NCI-H526 (cell line): ENCODE data around the gene MAPK12.

Experiments
- DNase-seq, 2 experiments: peaks; one replicate each; lab custom pipeline; 2025; lab: John Stamatoyannopoulos, UW

Gene MAPK12

DNA sequence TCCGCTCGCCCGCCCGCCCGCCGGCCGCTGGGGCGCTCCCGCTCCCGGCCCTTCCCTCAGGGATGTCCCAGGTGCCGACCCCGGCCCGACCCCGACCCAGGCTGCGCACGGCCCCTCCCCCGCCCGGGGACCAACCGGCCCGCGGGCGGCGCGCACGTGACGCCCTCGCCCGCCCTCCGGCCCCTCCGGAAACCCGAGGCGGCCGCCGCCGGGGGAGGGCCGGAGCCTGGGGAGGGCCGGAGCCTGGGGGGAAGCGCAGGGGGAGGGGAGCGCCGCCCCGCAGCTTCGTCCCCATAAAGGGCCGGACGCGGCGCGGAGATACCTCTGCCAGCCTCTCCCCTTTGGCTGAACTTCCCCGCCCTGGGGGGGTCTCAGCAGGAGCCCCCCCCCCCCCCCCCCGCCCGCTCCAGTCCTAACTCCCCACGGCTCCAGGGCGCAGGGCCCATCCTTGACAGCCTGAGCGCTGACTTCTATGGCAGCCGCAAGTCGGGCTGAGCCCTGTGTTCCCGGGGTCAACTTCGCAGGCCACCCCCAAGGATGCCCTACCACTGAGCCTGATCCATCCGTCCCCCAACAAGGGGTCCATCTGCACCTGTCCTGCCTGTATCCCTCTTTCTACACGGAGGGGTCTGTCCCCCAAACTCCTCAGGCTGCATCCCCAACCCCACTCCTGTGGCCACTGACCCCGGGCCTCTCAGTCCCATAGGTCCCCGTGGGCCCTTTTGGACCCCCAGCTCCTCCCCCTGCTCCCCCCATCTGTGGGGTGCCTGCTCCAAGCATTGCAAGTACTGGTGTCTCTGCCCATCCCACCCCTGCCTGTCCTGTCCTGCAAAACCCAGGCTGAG lies at the start of gene MAPK12:
Gene MAPK12, minus strand, starts transcription at position 69 of the 845 bp plus-strand sequence. CDS start 174 bp downstream, outside the sequence.
- peak in 1 of 2 experiments; percentile 65 for DNase-seq

DNA sequence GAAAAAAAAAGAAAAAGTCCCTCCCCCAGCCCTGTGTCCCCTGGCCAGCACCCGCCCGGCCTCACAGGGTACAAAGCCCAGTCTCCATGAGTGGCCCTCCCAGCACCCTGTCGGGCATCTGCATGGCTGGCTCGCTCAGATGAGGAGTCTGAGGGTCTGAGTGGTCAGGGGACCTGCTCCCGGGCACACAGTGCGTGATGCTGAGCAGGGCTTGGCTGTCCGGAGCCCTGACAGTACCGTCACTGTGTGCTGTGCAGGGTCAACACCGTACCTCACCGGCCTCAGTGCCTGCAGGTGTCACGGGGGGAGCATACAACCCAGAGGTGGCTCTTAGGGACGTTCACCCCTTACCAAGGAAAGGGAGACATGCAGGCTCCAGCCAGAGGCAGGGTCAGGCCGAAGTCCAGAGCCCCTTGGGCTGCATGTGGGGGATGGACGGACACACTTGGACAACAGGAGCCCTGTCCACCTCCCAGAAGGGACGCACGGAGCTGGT lies 49.5 kb upstream of the MAPK12 start:
- DNase-seq: no peak

DNA sequence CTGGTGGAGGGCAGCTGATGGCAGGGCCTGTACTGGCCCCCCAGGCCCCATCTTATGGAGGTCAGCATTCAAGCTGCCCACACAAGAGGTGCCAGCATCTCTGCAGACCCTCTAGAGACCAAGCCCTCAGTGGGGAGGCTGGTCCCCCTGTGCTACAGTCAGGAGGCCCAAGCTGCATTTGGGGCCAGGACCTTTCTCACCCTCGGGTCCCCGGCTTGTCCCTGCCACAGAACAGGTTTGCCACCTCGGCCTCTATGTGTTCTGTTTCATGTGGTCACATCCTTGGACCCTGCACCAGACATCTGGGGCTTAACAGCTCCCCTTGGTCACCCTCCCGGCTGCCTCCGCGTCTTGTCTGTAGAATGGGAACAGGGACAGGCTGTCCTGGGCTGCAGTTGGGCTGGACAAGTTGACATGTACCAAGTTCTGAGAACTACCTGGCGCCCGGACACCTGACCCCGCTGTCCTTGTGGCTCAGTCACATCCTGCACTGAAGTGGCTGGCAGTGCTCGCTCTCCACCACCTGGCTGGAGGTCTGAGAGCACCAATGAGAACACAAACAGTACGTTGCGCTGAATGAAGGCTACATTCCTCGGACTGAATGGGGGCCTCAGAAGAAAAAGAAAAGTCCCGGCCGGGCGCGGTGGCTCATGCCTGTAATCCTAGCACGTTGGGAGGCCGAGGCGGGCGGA lies 48.7 kb upstream of the MAPK12 start:
- no peak for DNase-seq

DNA sequence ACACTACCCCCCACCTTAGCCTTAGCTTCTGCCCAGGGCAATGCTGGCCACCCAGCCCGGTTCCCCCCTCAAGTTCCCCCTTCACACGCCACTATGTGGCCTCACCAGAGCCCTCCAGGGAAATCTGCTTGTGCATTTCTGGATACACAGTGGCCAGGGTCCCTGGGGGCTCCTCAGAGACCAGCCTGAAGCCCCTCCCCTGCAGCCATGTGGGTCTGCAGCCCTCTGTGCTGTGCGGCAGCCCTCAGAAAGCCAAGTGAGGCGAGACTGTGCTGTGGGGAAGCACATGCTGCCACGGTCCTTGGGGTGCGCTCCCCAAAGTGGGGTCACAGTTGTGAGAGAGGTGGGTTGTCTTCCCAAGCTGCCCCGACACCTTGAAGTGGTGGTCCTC lies 48.1 kb upstream of the MAPK12 start:
- no peak for DNase-seq

DNA sequence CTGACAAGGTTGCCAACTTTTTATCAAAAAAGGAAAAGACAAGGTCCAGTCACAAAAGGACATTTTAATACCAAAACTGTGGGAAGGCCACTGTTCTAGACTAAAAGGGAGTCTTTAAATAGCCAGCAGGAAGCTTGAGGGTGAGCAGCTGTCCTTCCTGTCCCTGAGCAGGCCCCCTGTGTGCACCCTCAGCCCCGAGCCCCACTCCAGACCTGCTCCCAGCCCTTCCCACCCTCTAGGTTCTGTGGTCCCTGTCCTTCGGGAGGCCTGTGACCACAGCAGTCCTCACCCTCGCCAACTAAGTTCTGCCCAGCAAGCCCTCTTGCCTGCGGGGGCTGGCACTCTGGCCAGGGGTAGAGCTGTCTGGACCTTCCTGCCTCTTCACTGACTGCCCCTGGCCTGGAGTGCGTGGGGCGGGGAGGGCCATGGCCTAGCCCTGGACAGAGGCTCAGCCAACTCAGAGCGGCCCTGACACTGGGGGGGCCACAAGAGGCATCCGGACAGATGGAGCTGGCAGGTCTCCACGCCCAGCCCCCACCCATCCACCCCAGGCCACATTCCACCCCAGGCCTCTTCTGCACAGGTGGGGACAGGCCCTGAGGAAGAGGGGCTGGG lies 47.6 kb upstream of the MAPK12 start:
- no peak for DNase-seq

DNA sequence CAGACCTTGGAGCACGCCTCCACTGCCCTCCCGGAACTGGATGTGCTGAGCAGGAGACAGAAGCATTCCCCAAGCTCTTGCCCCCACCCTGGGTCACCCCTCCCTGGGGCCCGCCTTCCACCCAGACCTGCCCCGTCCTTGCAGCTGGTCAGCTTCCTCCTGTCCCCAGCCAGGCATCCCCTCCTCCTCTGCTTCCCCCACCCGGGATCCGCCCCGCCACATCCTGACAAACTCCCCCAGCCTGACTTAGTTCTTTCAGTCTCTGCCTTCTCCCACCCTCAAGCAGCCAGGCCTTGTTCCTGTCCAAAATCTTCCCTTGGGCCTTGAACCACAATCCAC lies 47.1 kb upstream of the MAPK12 start:
- DNase-seq: no peak

DNA sequence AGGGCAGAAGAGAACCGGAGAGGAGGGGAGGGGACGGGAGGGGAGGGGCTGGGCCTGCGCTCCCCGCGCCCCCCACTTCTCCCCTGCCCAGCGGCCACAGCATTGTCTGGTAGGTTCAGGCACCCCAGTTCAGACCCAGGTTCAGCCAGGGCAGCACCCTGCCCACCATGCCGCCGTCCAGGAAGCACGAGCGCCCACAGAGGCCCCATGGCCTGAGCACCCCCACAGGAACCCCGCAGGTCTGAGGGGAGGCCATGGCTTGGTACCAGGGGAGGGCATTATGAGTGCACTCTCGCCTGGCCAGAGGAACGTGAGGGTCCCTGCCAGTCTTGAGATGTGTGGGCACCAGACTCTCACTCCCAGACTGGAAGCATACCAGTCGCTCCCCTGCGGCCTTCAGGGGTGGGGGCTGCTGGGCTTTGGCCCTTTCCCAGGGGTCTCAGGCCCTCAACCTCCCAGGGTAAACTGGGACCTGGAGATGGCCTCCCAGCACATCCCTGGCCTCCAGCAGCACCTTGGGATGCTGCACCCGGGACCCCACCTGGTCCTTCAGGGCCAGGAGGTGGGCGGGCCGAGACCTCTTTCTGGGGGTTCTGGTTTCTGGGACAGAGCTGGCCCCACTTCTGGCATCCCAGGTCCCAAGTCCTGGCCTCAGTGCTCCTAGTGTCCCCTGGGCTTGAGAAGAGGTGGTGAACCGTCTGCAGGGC lies 46.6 kb upstream of the MAPK12 start:
- no peak for DNase-seq

DNA sequence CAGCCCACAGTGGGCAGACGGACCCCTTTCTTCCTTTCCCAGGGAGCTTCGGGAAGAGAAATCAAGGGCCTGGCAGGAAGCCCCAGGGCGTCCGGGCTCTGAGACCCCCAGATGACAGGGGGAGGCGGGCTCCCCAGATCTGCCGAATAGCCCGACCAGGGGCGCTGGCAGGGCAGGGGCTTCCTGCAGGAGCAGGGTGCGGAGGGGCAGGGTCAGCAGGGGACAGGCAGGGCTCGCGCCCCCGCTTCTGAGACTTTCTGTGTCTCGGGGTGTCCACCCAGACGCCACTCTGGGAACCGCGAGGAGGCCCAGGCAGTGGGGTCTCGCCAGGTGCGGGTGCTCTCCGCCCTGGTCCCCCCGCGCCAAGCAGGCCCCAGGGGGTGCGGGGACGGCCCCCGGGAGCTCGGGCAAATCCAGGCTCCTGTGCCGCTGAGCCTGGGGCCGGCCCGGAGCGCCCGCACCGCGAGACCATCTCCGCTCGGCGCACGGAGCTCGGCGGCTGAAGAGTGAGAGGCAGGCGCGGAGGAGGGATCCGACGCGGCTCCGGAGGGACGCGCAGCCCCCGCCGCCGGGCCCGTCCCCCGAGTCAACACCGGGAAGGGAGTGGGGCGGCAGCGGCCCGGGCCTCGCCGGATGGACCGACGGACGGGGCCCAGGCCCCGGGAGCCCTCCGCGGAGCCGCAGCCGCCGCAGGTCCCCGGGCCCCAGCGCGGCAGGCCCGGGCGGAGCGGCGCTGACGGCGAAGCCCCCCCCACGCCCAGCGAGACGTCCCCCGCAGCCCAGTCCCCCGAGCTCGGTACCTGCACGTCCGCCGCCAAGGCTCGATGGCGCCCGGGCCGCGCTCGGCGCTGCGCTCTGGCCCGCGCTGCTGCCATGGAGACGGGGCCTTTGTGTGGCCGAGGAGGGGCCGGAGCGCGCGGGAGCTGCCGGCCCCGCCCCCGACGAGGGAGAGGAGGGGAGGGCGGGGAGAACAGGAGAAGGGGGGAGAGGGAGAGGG lies 45.6 kb upstream of the MAPK12 start, which contains the start of gene PLXNB2:
Gene PLXNB2, minus strand, starts transcription at position 894 of the 997 bp plus-strand sequence. CDS start 17,062 bp downstream, outside the sequence.
- DNase-seq: peak in 1 of 2 experiments; percentile 87

DNA sequence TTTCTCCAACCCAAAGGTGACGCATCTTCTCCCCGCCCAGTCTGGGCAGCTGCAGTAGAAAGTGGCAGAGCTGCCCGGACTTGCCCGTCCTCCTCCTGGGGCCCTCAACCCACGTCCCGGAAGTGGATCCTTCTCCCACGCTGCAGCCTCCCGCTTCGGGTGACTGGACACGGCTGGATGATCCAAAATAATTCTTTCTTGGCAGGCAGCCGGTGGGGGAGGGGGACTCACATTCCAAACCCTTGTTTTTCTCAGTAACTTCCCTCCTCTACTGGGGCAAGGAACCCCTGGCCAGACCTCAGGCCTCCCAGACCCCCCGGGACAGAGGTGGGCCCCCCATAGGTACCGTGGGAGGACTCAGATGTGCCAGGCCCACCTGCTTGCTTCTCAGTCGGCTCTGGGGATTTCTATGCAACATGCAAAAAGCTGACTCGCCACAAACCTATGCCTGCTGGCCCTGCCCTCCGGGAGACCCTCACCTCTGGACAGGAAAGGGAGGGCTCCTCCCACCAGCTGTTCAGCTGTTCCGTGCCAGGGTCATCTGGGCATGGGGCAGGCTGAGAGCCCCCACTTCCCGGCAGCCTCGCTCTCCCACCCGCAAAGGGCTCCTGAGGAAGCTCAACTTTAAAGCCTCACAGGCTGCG lies 44.6 kb upstream of the MAPK12 start:
- peak; percentile 62 to 84 for DNase-seq

DNA sequence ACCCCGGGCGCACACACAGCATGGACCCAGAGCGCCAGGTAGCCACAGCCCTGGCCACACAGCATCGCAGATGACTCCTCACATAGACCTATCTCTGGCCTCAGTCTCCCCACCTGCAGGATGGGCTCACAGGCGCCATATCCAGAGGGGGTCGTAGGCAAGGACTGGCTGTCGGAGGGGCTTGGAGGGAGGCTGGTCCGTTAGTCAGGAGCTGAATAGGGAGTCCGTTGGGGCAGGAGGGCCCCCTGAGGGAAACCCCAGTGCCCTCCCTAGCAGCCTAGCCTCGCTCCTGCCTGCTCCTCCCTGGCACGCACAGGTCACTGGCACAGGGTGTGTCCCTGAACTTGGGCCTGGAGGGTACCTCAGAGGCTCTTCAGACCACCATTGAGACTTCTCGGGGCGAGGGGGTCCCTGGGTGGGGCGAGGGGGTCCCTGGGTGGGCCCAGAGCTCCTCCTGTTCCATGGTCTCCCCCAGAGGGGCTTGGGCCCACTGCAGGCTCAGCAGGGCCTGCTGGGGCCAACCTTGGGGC lies 44.0 kb upstream of the MAPK12 start:
- no peak for DNase-seq

DNA sequence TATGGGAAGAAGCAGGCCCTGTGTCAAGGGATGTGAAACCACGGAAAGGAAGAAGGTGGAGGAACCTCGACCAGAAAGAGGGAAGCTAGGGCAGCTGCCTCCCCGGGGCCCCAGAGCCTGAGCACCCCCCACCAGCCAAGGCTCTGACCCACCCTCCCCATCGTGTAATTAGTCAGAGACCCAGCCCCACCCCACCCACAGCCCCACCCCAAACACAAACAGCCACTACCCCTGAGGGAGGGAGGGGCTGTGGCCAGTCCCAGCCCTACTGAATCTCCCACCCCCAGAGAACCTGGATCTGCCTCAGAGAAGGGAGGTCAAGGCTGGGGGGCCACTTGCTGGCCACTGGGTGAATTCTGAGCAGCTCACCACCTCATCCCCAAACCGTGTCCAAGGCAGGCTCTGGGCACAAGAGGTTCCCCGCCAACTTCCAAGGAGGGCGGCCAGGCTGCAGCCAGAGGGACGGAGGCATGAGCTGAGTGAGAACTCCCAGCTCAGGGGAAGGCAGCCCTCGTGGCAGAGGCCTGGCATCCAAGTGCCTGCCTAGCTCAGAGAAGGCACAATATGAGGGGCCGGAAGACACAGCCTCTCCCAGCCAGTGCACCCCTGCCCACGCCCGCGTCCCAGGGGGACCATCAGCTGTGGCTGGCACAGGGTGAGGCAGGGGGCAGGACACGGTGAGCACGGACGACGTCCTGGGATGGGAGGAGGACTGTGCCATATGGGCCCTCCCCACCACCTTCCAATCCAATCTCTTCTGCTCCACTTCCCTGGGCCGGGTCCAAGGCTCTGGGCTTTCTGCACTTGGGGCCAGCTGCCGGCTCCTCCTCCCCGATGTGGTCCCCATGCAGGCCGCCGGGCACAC lies 43.3 kb upstream of the MAPK12 start:
- no peak for DNase-seq

DNA sequence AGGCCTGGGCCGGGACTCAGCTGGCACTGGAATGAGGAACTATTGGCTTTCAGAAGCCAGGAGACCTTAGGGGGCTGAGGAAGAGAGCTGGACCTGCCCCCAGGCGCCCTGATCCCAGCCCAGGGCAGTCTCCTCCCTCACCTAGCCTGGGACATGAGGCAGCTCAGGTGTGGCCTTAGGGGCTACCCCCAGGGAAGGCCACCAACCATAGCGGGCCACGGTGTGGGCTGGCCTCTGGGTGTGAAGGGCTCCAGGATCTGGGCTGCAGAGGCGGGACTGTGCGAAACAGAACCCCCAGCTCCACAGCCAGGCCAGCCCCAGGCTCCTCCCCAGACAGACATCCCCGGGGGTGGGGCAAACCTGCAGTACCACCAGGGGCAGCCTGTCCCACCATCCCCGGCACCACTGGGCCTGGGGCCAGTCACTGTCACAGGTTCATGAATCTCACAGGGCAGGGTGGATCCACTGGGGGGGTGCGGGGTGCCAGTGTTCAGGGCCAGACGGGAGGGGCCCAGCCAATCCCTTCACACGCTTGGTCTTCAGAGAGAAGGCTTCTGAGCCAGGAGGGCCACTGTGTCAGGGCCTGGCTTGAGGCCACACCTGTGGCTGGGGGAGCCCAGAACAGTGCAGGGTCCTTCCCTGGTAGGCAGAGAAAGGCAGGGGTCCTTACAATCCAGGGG lies 42.5 kb upstream of the MAPK12 start:
- no peak for DNase-seq

DNA sequence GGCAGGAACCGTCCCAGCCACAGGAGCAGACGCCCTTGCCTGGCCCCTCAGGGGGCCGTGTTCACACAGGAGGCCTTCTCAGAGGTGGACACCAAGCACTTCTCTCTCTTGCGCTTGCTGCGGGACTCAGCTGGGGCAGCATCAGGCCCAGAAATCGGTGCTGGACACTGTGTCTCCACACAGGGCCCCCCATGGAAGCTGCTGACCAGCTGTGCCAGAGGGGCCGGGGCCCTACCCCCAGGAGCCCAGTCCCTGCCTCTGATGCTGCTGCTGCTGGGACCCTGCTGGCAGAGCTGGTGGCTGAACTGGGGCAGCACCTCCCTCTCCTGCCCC lies 42.0 kb upstream of the MAPK12 start:
- DNase-seq: no peak

DNA sequence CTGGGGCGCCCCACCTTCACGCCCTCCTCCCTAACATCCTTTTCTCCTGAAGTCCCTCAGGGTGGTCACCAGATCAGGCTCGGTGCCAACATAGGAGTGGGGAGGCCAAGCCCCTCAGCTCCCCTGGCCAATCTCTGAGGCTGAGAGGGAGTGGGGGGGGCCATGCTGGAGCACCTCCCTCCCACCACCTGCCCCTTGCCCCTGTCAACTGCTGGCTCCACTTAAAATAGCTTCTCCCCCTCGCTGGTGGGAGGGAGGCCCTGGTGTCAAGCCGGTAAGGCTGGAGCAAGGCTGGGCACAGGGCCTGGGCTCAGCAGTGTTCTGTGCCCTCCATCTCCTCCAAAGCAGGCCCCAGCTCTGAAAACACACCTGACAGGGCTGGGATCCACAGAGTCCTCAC lies 41.1 kb upstream of the MAPK12 start:
- DNase-seq: no peak

DNA sequence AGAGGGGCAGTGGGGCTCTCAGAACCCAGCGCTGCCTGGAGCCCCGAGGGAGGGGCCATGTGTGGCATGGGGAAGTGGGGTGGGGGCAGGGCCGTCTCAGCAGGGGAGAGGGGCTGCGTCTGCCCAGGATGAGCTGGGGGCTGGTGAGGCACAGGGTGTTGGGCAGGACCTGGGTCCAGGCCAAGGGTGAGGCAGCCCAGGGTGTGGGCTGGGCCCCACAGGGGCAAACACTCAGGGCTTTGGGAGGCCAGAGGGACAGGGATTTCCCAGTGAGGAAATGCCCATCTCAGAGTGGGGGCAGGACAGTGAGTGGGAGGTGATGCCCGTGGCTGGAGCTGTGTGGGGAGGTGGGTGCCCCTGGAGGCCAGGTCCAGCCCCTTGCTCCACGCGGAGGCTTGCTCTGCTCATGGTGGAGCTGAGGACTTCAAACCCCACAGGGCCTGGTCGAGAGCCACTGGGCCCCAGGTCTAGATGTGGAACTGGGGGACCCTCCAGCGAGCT lies 40.6 kb upstream of the MAPK12 start:
- no peak for DNase-seq

DNA sequence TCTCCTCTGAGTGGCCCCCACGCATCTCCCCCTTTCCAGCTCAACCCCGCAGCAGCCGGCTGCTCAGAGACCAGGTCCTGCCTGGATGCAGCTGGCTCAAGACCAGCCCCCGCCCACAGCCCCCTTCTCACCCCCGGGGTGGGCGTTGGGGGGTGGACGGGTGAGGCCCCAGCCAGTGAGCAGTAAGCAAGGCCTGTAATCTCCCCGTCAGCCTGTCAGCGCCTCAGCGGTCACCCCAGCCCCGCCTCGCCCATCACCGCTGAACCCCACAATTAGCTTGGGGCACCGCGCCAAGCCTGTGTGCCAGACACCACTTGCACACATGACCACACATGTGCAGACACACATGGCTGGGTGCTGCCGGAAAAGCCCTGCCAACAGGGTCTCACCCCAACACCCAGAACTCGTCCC lies 40.1 kb upstream of the MAPK12 start:
- DNase-seq: no peak

DNA sequence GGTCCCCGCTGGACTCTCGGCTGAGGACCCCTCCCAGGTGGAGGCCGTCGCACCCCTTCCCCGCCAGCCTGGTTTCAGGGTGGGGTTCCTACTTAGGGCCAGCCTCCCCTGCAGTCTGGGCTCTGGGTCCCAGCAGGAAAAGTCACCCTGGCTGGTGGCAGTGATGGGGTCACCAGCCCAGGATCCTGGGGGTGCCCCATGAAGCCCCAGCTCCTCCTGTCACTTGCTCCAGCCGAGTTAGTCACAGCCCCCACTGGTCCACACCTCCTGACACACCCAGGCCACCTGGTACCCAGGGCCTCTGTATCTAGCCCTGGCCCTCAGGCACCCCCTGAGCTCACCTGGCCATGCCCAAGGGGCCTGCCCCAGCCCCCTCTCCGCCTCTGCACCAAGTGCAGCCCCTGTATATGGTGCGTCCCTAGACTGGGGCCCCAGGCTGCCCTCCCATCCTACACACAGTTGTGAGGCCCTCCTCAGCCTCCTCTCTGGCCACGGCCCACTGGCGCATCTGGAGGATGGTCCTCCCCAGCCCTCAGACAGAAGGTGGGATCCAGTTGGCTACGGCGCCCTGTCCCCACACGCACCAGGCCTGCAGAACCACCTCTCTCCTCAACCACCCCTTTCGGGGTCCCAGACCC lies 39.3 kb upstream of the MAPK12 start:
- no peak for DNase-seq
